Activated naive CD8-positive, alpha-beta T cell treated with anti-CD3 and anti-CD28 coated beads, Interleukin-2, amount 50 U/mL, for 24 hours (primary cell): ENCODE results near the gene DEFB129.

Experiments
- ATAC-seq: fragments of 150-1000 bp; cut with Tn5 transposase; one replicate; pipeline ENCODE4 v1.10.0; 2021
- DNase-seq: peaks from one replicate; pipeline ENCODE4 v3.0.0; 2021
- H3K27ac Mint-ChIP-seq: one replicate; pipeline ENCODE4 v1.8.0; 2021; ENCODE audit warnings: mild to moderate bottlenecking, mixed read lengths
- H3K27me3 Mint-ChIP-seq: one replicate; pipeline ENCODE4 v1.8.0; 2021; ENCODE audit warnings: mixed read lengths
- H3K36me3 Mint-ChIP-seq: one replicate; pipeline ENCODE4 v1.8.0; 2021; ENCODE audit warnings: low read depth, mixed read lengths
- H3K4me1 Mint-ChIP-seq: one replicate; pipeline ENCODE4 v1.8.0; 2021; ENCODE audit warnings: mixed read lengths
- H3K4me3 Mint-ChIP-seq: one replicate; pipeline ENCODE4 v1.8.0; 2021; ENCODE audit warnings: mild to moderate bottlenecking, moderate library complexity, mixed read lengths
- H3K9me3 Mint-ChIP-seq: one replicate; pipeline ENCODE4 v1.8.0; 2021; ENCODE audit warnings: mixed read lengths

DEFB129 gene

GRCh38 chr20:266596-267562 lies 39.8 kb downstream of the DEFB129 start:
- peaks cover 3% of the 10 kb centered on the region for H3K27me3 Mint-ChIP-seq
- peaks cover 11% of the 10 kb centered on the region for H3K4me1 Mint-ChIP-seq
- DNase-seq (peak; percentile 94), ATAC-seq (peak; percentile 91)
- H3K4me3 Mint-ChIP-seq: peak overlapping the region; percentile 75
- peak overlapping the region; percentile 20 for H3K27ac Mint-ChIP-seq
- H3K9me3 Mint-ChIP-seq: no peaks in the 10 kb centered on the region
- no peaks in the 10 kb centered on the region for H3K36me3 Mint-ChIP-seq

GRCh38 chr20:270517-270916 lies 43.5 kb downstream of the DEFB129 start:
- peaks cover 3% of the 10 kb centered on the region for H3K27me3 Mint-ChIP-seq
- no peak overlapping the region for H3K27ac Mint-ChIP-seq
- DNase-seq: no peak
- no peak for ATAC-seq
- no peaks in the 10 kb centered on the region for H3K36me3 Mint-ChIP-seq
- no peaks in the 10 kb centered on the region for H3K9me3 Mint-ChIP-seq
- peaks cover 11% of the 10 kb centered on the region for H3K4me1 Mint-ChIP-seq
- no peak overlapping the region for H3K4me3 Mint-ChIP-seq

GRCh38 chr20:271069-271468 lies 44.0 kb downstream of the DEFB129 start:
- H3K4me3 Mint-ChIP-seq: no peak overlapping the region
- ATAC-seq: no peak
- H3K27ac Mint-ChIP-seq: no peak overlapping the region
- H3K9me3 Mint-ChIP-seq: no peaks in the 10 kb centered on the region
- no peak for DNase-seq
- peaks cover 9% of the 10 kb centered on the region for H3K4me1 Mint-ChIP-seq
- H3K27me3 Mint-ChIP-seq: peaks cover 3% of the 10 kb centered on the region
- H3K36me3 Mint-ChIP-seq: no peaks in the 10 kb centered on the region

- Mint-ChIP-seq H3K36me3 (no peaks in the 10 kb centered on the region), H3K4me3 (no peak overlapping the region), H3K9me3 (no peaks in the 10 kb centered on the region), H3K27me3 (no peaks in the 10 kb centered on the region), H3K4me1 (peaks cover 6% of the 10 kb centered on the region), H3K27ac (no peak overlapping the region)
- DNase-seq: no peak
- no peak for ATAC-seq
Observed at GRCh38 chr20:271528-271927, 44.5 kb downstream of the DEFB129 start.

- Mint-ChIP-seq H3K9me3 (no peaks in the 10 kb centered on the region), H3K36me3 (no peaks in the 10 kb centered on the region), H3K4me1 (no peaks in the 10 kb centered on the region), H3K27ac (no peak overlapping the region), H3K4me3 (no peak overlapping the region), H3K27me3 (no peaks in the 10 kb centered on the region)
- no peak for DNase-seq
- ATAC-seq: no peak
Observed at GRCh38 chr20:272718-273117, 45.7 kb downstream of the DEFB129 start.

GRCh38 chr20:273884-274283 lies 46.8 kb downstream of the DEFB129 start:
- ATAC-seq: no peak
- Mint-ChIP-seq H3K27ac (no peak overlapping the region), H3K4me3 (no peak overlapping the region), H3K27me3 (no peaks in the 10 kb centered on the region), H3K36me3 (peaks cover 3% of the 10 kb centered on the region), H3K9me3 (no peaks in the 10 kb centered on the region), H3K4me1 (no peaks in the 10 kb centered on the region)
- DNase-seq: no peak

- no peak for ATAC-seq
- Mint-ChIP-seq H3K9me3 (no peaks in the 10 kb centered on the region), H3K4me1 (no peaks in the 10 kb centered on the region), H3K36me3 (peaks cover 3% of the 10 kb centered on the region), H3K27ac (no peak overlapping the region), H3K27me3 (no peaks in the 10 kb centered on the region), H3K4me3 (no peak overlapping the region)
- no peak for DNase-seq
Observed at GRCh38 chr20:275791-276190, 48.7 kb downstream of the DEFB129 start.

GRCh38 chr20:276620-277495 lies 49.8 kb downstream of the DEFB129 start:
- no peaks in the 10 kb centered on the region for H3K4me1 Mint-ChIP-seq
- DNase-seq: no peak
- no peak overlapping the region for H3K27ac Mint-ChIP-seq
- no peak for ATAC-seq
- no peaks in the 10 kb centered on the region for H3K9me3 Mint-ChIP-seq
- no peak overlapping the region for H3K4me3 Mint-ChIP-seq
- H3K36me3 Mint-ChIP-seq: peaks cover 3% of the 10 kb centered on the region
- H3K27me3 Mint-ChIP-seq: no peaks in the 10 kb centered on the region

- ATAC-seq: no peak
- peaks cover 3% of the 10 kb centered on the region for H3K36me3 Mint-ChIP-seq
- H3K27ac Mint-ChIP-seq: no peak overlapping the region
Observed at GRCh38 chr20:277496-277781, 50.4 kb downstream of the DEFB129 start.

GRCh38 chr20:278181-278580 lies 51.1 kb downstream of the DEFB129 start:
- no peaks in the 10 kb centered on the region for H3K9me3 Mint-ChIP-seq
- ATAC-seq (no peak), DNase-seq (no peak)
- no peaks in the 10 kb centered on the region for H3K4me1 Mint-ChIP-seq
- no peak overlapping the region for H3K4me3 Mint-ChIP-seq
- no peaks in the 10 kb centered on the region for H3K27me3 Mint-ChIP-seq
- no peak overlapping the region for H3K27ac Mint-ChIP-seq
- peaks cover 3% of the 10 kb centered on the region for H3K36me3 Mint-ChIP-seq

More at GRCh38 chr20:277496-277781, 50.4 kb downstream of the DEFB129 start:
- H3K27me3 Mint-ChIP-seq: no peaks in the 10 kb centered on the region
- no peak for DNase-seq
- no peak overlapping the region for H3K4me3 Mint-ChIP-seq
- no peaks in the 10 kb centered on the region for H3K4me1 Mint-ChIP-seq
- H3K9me3 Mint-ChIP-seq: no peaks in the 10 kb centered on the region

GRCh38 chr20:278607-279571 lies 51.8 kb downstream of the DEFB129 start:
- Mint-ChIP-seq H3K9me3 (no peaks in the 10 kb centered on the region), H3K36me3 (peaks cover 3% of the 10 kb centered on the region), H3K27me3 (no peaks in the 10 kb centered on the region), H3K4me1 (no peaks in the 10 kb centered on the region), H3K4me3 (no peak overlapping the region), H3K27ac (no peak overlapping the region)
- DNase-seq (no peak), ATAC-seq (no peak)
